GM12878 (cell line): Measurements from ENCODE around the gene PALD1. TPM values are rescaled to one million over a fixed set of nuclear protein-coding genes. Genes with fewer than 3 reads are reported as not detected.

ENCODE experiments used
- ATAC-seq: fragments of 200-7000 bp; cut with Tn5 transposase; 3 replicates; pipeline ENCODE4 v1.9.1; 2020; ENCODE audit warnings: mild to moderate bottlenecking, moderate library complexity
- BruUV-seq: library from RNA; stranded (reverse); fragments of 400-500 nt; replicated peaks from 2 replicates; lab custom pipeline; 2021; lab: Mats Ljungman, UMichigan
- CTCF ChIA-PET: fragments of 300-600 bp; sonication (Branson Sonifier 250); formaldehyde crosslinking; extraction: SDS; loops from one replicate; lab custom pipeline; 2021; ENCODE audit warnings: inconsistent platforms; lab: Yijun Ruan, JAX
- POLR2A ChIA-PET: fragments of 350-600 bp; formaldehyde crosslinking; extraction: SDS; loops from one replicate; lab custom pipeline; 2021; ENCODE audit warnings: inconsistent platforms; lab: Charles Lee
- RAD21 ChIA-PET: fragments of 300-600 bp; sonication (Branson Sonifier 250); formaldehyde crosslinking; loops from one replicate; lab custom pipeline; 2023; ENCODE audit warnings: antibody characterized with exemption; ENCODE audit not compliant: unreplicated experiment; lab: Charles Lee
- SMC1A ChIA-PET: fragments of 300-600 bp; sonication (Branson Sonifier 250); formaldehyde crosslinking; loops from one replicate; lab custom pipeline; 2023; ENCODE audit not compliant: unreplicated experiment, uncharacterized antibody; lab: Charles Lee
- DNase-seq: peaks from one replicate; pipeline ENCODE4 v3.0.0-alpha.2; 2011; ENCODE audit warnings: low read depth, low spot score
- FAIRE-seq: peaks from 3 replicates; lab custom pipeline; 2011; peaks lifted over from hg19 to GRCh38; lab: Jason Lieb, UNC
- H2AFZ ChIP-seq: 2 replicates; pipeline ENCODE4 v1.6.0; 2011; ENCODE audit warnings: low read depth, low read length, control low read depth; ENCODE audit not compliant: control insufficient read depth
- H3K27ac ChIP-seq: 2 replicates; pipeline ENCODE4 v1.5.1; 2011; ENCODE audit warnings: control low read depth; ENCODE audit not compliant: control insufficient read depth, insufficient read depth
- H3K27me3 ChIP-seq, 2 experiments: replicated peaks in 1 of 2; 2 replicates each; pipeline versions ENCODE4 v1.6.0 to v1.6.1; 2011; ENCODE audit warnings: low read length in 1 of 2; ENCODE audit not compliant: control insufficient read depth in 2 of 2, insufficient read depth in 2 of 2
- H3K36me3 ChIP-seq, 2 experiments: 2 replicates each; pipeline ENCODE4 v1.5.1; 2011; ENCODE audit warnings: low read length in 1 of 2; ENCODE audit not compliant: control insufficient read depth in 2 of 2, insufficient read depth in 2 of 2
- H3K4me1 ChIP-seq: 2 replicates; pipeline ENCODE4 v1.6.1; 2011; ENCODE audit warnings: mild to moderate bottlenecking, low read length, moderate library complexity, mixed read lengths; ENCODE audit not compliant: control insufficient read depth, insufficient read depth
- H3K4me2 ChIP-seq: 2 replicates; pipeline ENCODE4 v1.6.0; 2011; ENCODE audit warnings: control low read depth; ENCODE audit not compliant: control insufficient read depth, insufficient read depth
- H3K4me3 ChIP-seq: fragments of 200-600 bp; sonication (generic); 2 replicates; pipeline ENCODE4 v1.5.1; 2016
- H3K79me2 ChIP-seq: 2 replicates; pipeline ENCODE4 v1.6.0; 2011; ENCODE audit warnings: low read length; ENCODE audit not compliant: control insufficient read depth, insufficient read depth
- H3K9ac ChIP-seq: 2 replicates; pipeline ENCODE4 v1.8.0; 2011; ENCODE audit warnings: low read length, control low read depth, mixed read lengths; ENCODE audit not compliant: control insufficient read depth, insufficient read depth
- H3K9me3 ChIP-seq: replicated peaks from 3 replicates; pipeline ENCODE4 v1.5.1; 2011; ENCODE audit warnings: mild to moderate bottlenecking, low read length; ENCODE audit not compliant: control insufficient read depth, insufficient read depth
- H4K20me1 ChIP-seq: 2 replicates; pipeline ENCODE4 v1.6.0; 2011; ENCODE audit not compliant: control insufficient read depth, insufficient read depth
- CHD4 ChIP-seq: fragments of 200-600 bp; sonication (generic); IDR thresholded peaks from 2 replicates; pipeline ENCODE4 v1.6.1; 2016; ENCODE audit warnings: mild to moderate bottlenecking
- HCFC1 ChIP-seq: fragments of 150-350 bp; IDR thresholded peaks from 2 replicates; pipeline ENCODE4 v1.6.1; 2014; ENCODE audit warnings: low read length
- SMAD5 ChIP-seq: IDR thresholded peaks from 2 replicates; pipeline ENCODE4 v1.6.1; 2016; ENCODE audit warnings: antibody characterized with exemption, low read depth
- WGBS: methylation state at CpG from one replicate; pipeline ENCODE4 v1.1.6; 2016; ENCODE audit warnings: low lambda C conversion rate; ENCODE audit not compliant: insufficient replicate concordance, insufficient coverage; ENCODE audit errors: missing lambda C conversion rate; 5-methylcytosine and 5-hydroxymethylcytosine counted together
- in situ Hi-C: fragments of 300-500 bp; cut with MboI; formaldehyde crosslinking; loops from 9 replicates; pipeline ENCODE4 v1.14.3; 2018; ENCODE audit warnings: mixed read lengths
- intact Hi-C: fragments of 100-400 bp; cut with micrococcal nuclease; formaldehyde crosslinking; loops from one replicate; pipeline ENCODE4 v1.14.2; 2022; ENCODE audit not compliant: unreplicated experiment
- polyA plus RNA-seq, 11 experiments: library from polyadenylated mRNA; depleted of rRNA in 4 of 11; unstranded in 6 of 11; stranded (reverse) in 5 of 11; fragments of >200 nt; fragmentation: Nextera tagmentation in 4 of 11; fragmentation: Illumina TruSeq in 1 of 11; extraction: Ambion mirVana in 4 of 11; extraction: Trizol in 1 of 11; gene quantifications; 1 replicate in 1 of 11; 2 replicates in 10 of 11; pipeline versions ENCODE4 v1.2.1 to v1.2.3, GENCODE V29; 2011 to 2016; ENCODE audit warnings: inconsistent platforms in 2 of 11, missing spikeins in 2 of 11, low read depth in 1 of 11
- total RNA-seq, 4 experiments: library from RNA; depleted of rRNA in 3 of 4; stranded (reverse); fragments of >200 nt in 3 of 4; fragmentation: Illumina TruSeq in 1 of 4; extraction: Trizol in 1 of 4; gene quantifications; 2 replicates each; pipeline versions ENCODE4 v1.2.1 to v1.2.3, GENCODE V29; 2013 to 2021
- TF ChIP-seq, protein P1 (sequence below): fragments of 450-650 bp; IDR thresholded peaks from 2 replicates; pipeline ENCODE4 v1.6.1; 2017; ENCODE audit warnings: low read depth, mild to moderate bottlenecking, moderate library complexity
- TF ChIP-seq, protein P2 (sequence below): IDR thresholded peaks from 2 replicates; pipeline ENCODE4 v1.6.1; 2011; ENCODE audit warnings: borderline replicate concordance, low read depth, mild to moderate bottlenecking, moderate library complexity, low read length; ENCODE audit not compliant: insufficient read depth, poor library complexity, severe bottlenecking
- TF ChIP-seq, protein P3 (sequence below): IDR thresholded peaks from 2 replicates; pipeline ENCODE4 v1.6.1; 2011; ENCODE audit warnings: low read depth, mild to moderate bottlenecking, low read length, moderate library complexity, borderline replicate concordance; ENCODE audit errors: extremely low read depth

PALD1 gene
- total and polyA plus RNA-seq, 10 of the 15 experiments (the other 5 are each of a cell fraction or from before 2014, with no cell fraction given), result 0.43 to 20.9 (median 9.0) TPM

DNA sequence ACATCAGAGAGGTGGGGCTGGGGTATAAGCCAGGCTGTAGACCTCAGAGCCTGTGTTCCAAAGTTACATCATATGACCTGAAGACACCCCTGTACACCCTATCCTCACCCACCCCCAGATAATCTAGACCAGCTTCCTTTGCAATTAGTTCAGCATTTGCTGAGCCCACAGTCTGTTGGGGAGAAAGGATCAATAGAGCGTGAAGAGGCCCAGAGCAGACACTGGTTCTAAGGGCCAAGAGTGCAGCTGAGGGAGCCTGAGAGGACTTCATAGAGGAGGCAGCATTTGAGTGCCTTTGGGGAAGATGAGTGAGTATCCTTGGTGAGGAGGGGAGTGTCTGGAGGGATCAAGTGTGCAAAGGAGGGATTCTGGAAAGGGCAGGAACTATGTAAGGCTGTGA is 65.3 kb downstream of the PALD1 start:
- no TSS peak for BruUV-seq
- SMC1A ChIA-PET, result interaction anchor here (1.2 to 2.0 kb wide), 3 partner anchors 78 to 164 kb away, joined by 3 to 11 read pairs (median 4); no protein-coding TSS in a partner anchor
- Histone ChIP-seq H3K9me3 (no peaks in the 10 kb centered on the region), H3K27ac (no peak overlapping the region), H3K9ac (no peak overlapping the region), H3K4me1 (no peaks in the 10 kb centered on the region), H3K36me3 (no peaks in the 10 kb centered on the region; a peak in 2 of 4 replicates), H3K4me3 (no peak overlapping the region)
- WGBS, result 75% methylated on average over 1 of the region's 1 CpG
- ATAC-seq, result peak; percentile 18; the same call in 1 of the 3 replicates
- TF ChIP-seq, protein P1, sequence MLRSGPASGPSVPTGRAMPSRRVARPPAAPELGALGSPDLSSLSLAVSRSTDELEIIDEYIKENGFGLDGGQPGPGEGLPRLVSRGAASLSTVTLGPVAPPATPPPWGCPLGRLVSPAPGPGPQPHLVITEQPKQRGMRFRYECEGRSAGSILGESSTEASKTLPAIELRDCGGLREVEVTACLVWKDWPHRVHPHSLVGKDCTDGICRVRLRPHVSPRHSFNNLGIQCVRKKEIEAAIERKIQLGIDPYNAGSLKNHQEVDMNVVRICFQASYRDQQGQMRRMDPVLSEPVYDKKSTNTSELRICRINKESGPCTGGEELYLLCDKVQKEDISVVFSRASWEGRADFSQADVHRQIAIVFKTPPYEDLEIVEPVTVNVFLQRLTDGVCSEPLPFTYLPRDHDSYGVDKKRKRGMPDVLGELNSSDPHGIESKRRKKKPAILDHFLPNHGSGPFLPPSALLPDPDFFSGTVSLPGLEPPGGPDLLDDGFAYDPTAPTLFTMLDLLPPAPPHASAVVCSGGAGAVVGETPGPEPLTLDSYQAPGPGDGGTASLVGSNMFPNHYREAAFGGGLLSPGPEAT, result no peak
- TF ChIP-seq HCFC1 (no peak), SMAD5 (no peak), CHD4 (no peak)
- TF ChIP-seq, protein P2, sequence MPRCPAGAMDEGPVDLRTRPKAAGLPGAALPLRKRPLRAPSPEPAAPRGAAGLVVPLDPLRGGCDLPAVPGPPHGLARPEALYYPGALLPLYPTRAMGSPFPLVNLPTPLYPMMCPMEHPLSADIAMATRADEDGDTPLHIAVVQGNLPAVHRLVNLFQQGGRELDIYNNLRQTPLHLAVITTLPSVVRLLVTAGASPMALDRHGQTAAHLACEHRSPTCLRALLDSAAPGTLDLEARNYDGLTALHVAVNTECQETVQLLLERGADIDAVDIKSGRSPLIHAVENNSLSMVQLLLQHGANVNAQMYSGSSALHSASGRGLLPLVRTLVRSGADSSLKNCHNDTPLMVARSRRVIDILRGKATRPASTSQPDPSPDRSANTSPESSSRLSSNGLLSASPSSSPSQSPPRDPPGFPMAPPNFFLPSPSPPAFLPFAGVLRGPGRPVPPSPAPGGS, result no peak
- TF ChIP-seq, protein P3, sequence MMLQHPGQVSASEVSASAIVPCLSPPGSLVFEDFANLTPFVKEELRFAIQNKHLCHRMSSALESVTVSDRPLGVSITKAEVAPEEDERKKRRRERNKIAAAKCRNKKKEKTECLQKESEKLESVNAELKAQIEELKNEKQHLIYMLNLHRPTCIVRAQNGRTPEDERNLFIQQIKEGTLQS, result no peak
- TF ChIP-seq, all 136 proteins: peak for 0
- ChIA-PET CTCF (interaction anchor here (0.5 to 7.6 kb wide), 6 partner anchors 15 to 362 kb away, joined by 3 to 74 read pairs (median 4); no protein-coding TSS in a partner anchor), POLR2A (interaction anchor here (1.1 kb wide), 1 partner anchor 86 kb away, joined by 3 read pairs; no protein-coding TSS in a partner anchor), RAD21 (interaction anchor here (2.0 kb wide), 1 partner anchor 83 kb away, joined by 15 read pairs; no protein-coding TSS in a partner anchor)
- Histone ChIP-seq H3K79me2 (no peaks in the 10 kb centered on the region), H2AFZ (no peak overlapping the region), H3K27me3 (no peaks in the 10 kb centered on the region), H3K4me2 (no peak overlapping the region), H4K20me1 (no peaks in the 10 kb centered on the region)
- intact Hi-C loops (no loop called here), in situ Hi-C loops (no loop called here)
- FAIRE-seq (no peak), DNase-seq (no peak)
